Neural cell (in vitro differentiated cells): ENCODE results near the gene CASP3.
"Not testable (repeated sequence)": the region's sequence is repeated elsewhere in the genome, so short reads cannot be mapped to it uniquely, and the experiment has no call there.

Experiments used
- EZH2 ChIP-seq: fragments of 200-600, 300-800 bp; shearing (Covaris generic), sonication (generic); IDR thresholded peaks from 2 replicates; pipeline ENCODE4 v1.6.1; 2014; ENCODE audit warnings: antibody characterized with exemption, low read length, borderline replicate concordance, mild to moderate bottlenecking; ENCODE audit not compliant: insufficient read depth, poor library complexity, severe bottlenecking
- MXI1 ChIP-seq: fragments of 450-650 bp; conservative IDR thresholded peaks from 2 replicates; pipeline ENCODE4 v1.6.1; 2014; ENCODE audit warnings: antibody characterized with exemption, mild to moderate bottlenecking; ENCODE audit not compliant: poor library complexity, severe bottlenecking
- POLR2AphosphoS5 ChIP-seq: IDR thresholded peaks from 2 replicates; pipeline ENCODE4 v1.6.1; 2012
- RAD21 ChIP-seq: fragments of 450-650 bp; conservative IDR thresholded peaks from 2 replicates; pipeline ENCODE4 v1.6.1; 2014; ENCODE audit warnings: antibody characterized with exemption, mild to moderate bottlenecking, moderate library complexity
- SMC3 ChIP-seq: fragments of 450-650 bp; conservative IDR thresholded peaks from 2 replicates; pipeline ENCODE4 v1.6.1; 2014; ENCODE audit warnings: antibody characterized with exemption, mild to moderate bottlenecking, moderate library complexity; ENCODE audit not compliant: poor library complexity
- TAF1 ChIP-seq: IDR thresholded peaks from 2 replicates; pipeline ENCODE4 v1.6.1; 2012; ENCODE audit warnings: low read depth
- TF ChIP-seq, protein P1 (sequence below): fragments of 450-650 bp; IDR thresholded peaks from 2 replicates; pipeline ENCODE4 v1.5.1; 2014; ENCODE audit warnings: antibody characterized with exemption, mild to moderate bottlenecking, moderate library complexity; ENCODE audit not compliant: poor library complexity, severe bottlenecking
- TF ChIP-seq, protein P2 (sequence below): IDR thresholded peaks from 2 replicates; pipeline ENCODE4 v1.6.1; 2012; ENCODE audit warnings: borderline replicate concordance

GRCh38 chr4:184624504-184624903 lies 24.7 kb downstream of the CASP3 start:
- TF ChIP-seq, protein P1, sequence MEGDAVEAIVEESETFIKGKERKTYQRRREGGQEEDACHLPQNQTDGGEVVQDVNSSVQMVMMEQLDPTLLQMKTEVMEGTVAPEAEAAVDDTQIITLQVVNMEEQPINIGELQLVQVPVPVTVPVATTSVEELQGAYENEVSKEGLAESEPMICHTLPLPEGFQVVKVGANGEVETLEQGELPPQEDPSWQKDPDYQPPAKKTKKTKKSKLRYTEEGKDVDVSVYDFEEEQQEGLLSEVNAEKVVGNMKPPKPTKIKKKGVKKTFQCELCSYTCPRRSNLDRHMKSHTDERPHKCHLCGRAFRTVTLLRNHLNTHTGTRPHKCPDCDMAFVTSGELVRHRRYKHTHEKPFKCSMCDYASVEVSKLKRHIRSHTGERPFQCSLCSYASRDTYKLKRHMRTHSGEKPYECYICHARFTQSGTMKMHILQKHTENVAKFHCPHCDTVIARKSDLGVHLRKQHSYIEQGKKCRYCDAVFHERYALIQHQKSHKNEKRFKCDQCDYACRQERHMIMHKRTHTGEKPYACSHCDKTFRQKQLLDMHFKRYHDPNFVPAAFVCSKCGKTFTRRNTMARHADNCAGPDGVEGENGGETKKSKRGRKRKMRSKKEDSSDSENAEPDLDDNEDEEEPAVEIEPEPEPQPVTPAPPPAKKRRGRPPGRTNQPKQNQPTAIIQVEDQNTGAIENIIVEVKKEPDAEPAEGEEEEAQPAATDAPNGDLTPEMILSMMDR: not testable (repeated sequence)
- not testable (repeated sequence) for TF ChIP-seq TAF1, MXI1, POLR2AphosphoS5, EZH2, RAD21, SMC3
- TF ChIP-seq, protein P2, sequence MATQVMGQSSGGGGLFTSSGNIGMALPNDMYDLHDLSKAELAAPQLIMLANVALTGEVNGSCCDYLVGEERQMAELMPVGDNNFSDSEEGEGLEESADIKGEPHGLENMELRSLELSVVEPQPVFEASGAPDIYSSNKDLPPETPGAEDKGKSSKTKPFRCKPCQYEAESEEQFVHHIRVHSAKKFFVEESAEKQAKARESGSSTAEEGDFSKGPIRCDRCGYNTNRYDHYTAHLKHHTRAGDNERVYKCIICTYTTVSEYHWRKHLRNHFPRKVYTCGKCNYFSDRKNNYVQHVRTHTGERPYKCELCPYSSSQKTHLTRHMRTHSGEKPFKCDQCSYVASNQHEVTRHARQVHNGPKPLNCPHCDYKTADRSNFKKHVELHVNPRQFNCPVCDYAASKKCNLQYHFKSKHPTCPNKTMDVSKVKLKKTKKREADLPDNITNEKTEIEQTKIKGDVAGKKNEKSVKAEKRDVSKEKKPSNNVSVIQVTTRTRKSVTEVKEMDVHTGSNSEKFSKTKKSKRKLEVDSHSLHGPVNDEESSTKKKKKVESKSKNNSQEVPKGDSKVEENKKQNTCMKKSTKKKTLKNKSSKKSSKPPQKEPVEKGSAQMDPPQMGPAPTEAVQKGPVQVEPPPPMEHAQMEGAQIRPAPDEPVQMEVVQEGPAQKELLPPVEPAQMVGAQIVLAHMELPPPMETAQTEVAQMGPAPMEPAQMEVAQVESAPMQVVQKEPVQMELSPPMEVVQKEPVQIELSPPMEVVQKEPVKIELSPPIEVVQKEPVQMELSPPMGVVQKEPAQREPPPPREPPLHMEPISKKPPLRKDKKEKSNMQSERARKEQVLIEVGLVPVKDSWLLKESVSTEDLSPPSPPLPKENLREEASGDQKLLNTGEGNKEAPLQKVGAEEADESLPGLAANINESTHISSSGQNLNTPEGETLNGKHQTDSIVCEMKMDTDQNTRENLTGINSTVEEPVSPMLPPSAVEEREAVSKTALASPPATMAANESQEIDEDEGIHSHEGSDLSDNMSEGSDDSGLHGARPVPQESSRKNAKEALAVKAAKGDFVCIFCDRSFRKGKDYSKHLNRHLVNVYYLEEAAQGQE: not testable (repeated sequence)
